NCI-H524 (cell line): ENCODE results near the gene LCP2.

ENCODE experiments used
- DNase-seq, 2 experiments: peaks; one replicate each; lab custom pipeline; 2025; lab: John Stamatoyannopoulos, UW

The LCP2 gene

DNA sequence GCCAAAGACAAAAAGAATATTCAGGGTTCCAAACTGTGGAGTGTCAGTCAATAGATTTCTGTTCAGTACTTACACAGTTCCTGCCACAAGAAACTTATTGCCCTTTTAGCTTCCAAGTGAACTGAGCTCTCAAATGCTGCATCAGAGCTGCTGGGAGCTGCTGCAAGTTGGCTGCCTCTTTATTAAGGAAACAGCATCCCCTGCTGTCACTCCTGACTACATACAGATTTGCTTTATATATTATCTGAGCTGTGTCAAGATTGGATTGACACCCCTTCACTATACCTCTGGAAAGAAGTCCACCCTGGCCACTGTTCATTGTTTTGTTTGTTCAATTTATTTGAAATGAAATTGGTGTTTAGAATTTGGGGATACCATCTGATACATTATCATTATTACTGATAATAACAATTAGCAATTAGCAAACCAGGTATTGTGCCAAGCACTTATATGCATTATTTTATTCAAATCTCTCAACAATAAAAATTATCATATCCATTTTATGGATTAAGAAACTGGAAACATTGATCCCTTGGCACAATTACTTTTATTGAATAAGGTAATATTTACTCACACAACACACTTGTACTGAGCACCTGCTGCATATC lies 81.2 kb downstream of the LCP2 start:
- DNase-seq, result peak; percentile 28 to 70

- DNase-seq, result no peak
Measured at GRCh38 chr5:170211575-170212334, 85.8 kb downstream of the LCP2 start.

GRCh38 chr5:170206958-170207357 lies 90.6 kb downstream of the LCP2 start:
- DNase-seq, result no peak

- DNase-seq, result no peak
Measured at GRCh38 chr5:170206216-170206615, 91.4 kb downstream of the LCP2 start.

- DNase-seq, result no peak
Measured at GRCh38 chr5:170204202-170204601, 93.4 kb downstream of the LCP2 start.

- DNase-seq, result no peak
Measured at GRCh38 chr5:170202117-170202516, 95.5 kb downstream of the LCP2 start.

DNA sequence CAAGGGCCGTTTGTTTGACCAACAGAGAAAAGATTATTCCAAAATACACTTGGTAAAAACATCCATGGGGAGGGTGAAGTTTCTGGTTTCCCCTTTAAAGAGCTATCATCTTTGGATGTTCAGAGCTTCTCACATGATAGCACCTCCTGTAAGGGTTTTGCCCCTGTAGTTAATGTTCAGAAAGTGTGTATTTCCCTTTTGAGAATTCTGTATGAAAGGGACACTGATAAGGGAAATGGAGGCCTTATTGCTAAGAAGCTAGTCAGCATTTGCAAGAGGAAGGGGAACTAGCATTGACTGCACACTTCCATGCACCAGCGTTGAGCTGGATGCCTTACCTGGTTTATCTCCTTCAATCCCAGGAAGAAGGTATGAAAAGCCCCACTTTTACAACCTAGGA lies 96.3 kb downstream of the LCP2 start:
- DNase-seq, result no peak

DNA sequence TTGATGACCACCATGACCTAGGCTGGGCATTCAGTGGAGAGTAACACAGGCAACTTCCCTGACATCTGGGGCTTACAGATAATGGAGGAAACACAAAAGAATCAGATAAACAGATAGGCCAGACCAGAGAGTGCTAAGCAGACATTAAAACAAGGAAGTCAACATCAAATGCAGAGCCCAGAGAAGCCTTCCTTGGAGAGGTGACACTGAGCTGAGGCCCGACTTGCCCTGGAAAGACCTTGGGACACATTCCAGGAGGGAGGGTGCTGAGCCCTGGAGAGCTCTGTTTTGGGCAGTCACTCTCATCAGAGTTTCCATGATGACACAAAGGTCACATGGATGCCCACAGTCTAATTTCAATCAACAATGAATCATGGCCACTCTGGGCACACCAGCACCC lies 96.7 kb downstream of the LCP2 start:
- DNase-seq, result no peak
